ENCODE data around the gene SORT1. TPM values are rescaled to one million over a fixed set of nuclear protein-coding genes. Genes with fewer than 3 reads are reported as not detected.

Gene SORT1
- total and polyA plus RNA-seq, 2 of the 13 experiments (the other 11 are each of a cell fraction or from before 2014, with no cell fraction given) = 32.4 to 93.0 TPM

GRCh38 chr1:109392788-109393616 is 4.7 kb downstream of the SORT1 start (continued):
- TF ChIP-seq TMF1 (CRISPR knock-in tag; IDR thresholded peaks at IDR 0.05; ENCODE audit: low read depth) (no peak), FLYWCH1 (CRISPR knock-in tag; IDR thresholded peaks at IDR 0.05) (no peak), ZNF768 (CRISPR knock-in tag; IDR thresholded peaks at IDR 0.05) (no peak), THRA (CRISPR knock-in tag; IDR thresholded peaks at IDR 0.05; ENCODE audit: borderline replicate concordance) (peak; percentile 63; the same call in 1 of the 2 replicates), TFAP4 (IDR thresholded peaks at IDR 0.05; ENCODE audit: borderline replicate concordance, low read depth) (peak; percentile 89), ZNF414 (CRISPR knock-in tag; IDR thresholded peaks at IDR 0.05) (0 out of 2 replicates have a peak, but pooled peaks have one; percentile 58), ZFP36 (IDR thresholded peaks at IDR 0.05; ENCODE audit: borderline replicate concordance, low read depth, low read length, partially characterized antibody) (no peak), ZNF772 (CRISPR knock-in tag; IDR thresholded peaks at IDR 0.05) (peak; percentile 91), GLMP (CRISPR knock-in tag; IDR thresholded peaks at IDR 0.05; ENCODE audit: borderline replicate concordance) (no peak), ESRRA (CRISPR knock-in tag; IDR thresholded peaks at IDR 0.05; ENCODE audit: low read depth) (peak; percentile 33; the same call in 1 of the 2 replicates), NR2C2 (CRISPR knock-in tag; IDR thresholded peaks at IDR 0.05; ENCODE audit: borderline replicate concordance) (peak; percentile 97), ZNF232 (CRISPR knock-in tag; IDR thresholded peaks at IDR 0.05; ENCODE audit: borderline replicate concordance) (peak; percentile 52; the same call in 1 of the 2 replicates), MYNN (CRISPR knock-in tag; IDR thresholded peaks at IDR 0.05; ENCODE audit: low read depth) (no peak), KLF13 (CRISPR knock-in tag; IDR thresholded peaks at IDR 0.05) (no peak), ZNF891 (CRISPR knock-in tag; IDR thresholded peaks at IDR 0.05) (no peak), ZNF589 (CRISPR knock-in tag; conservative IDR thresholded peaks at IDR 0.05) (peak; percentile 73; the same call in 1 of the 2 replicates)
- TF ChIP-seq, protein P1, sequence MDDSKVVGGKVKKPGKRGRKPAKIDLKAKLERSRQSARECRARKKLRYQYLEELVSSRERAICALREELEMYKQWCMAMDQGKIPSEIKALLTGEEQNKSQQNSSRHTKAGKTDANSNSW (CRISPR knock-in tag; IDR thresholded peaks at IDR 0.05; ENCODE audit: borderline replicate concordance) = no peak
- TF ChIP-seq, protein P2, sequence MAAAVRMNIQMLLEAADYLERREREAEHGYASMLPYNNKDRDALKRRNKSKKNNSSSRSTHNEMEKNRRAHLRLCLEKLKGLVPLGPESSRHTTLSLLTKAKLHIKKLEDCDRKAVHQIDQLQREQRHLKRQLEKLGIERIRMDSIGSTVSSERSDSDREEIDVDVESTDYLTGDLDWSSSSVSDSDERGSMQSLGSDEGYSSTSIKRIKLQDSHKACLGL (CRISPR knock-in tag; IDR thresholded peaks at IDR 0.05) = no peak
- TF ChIP-seq, protein P3, sequence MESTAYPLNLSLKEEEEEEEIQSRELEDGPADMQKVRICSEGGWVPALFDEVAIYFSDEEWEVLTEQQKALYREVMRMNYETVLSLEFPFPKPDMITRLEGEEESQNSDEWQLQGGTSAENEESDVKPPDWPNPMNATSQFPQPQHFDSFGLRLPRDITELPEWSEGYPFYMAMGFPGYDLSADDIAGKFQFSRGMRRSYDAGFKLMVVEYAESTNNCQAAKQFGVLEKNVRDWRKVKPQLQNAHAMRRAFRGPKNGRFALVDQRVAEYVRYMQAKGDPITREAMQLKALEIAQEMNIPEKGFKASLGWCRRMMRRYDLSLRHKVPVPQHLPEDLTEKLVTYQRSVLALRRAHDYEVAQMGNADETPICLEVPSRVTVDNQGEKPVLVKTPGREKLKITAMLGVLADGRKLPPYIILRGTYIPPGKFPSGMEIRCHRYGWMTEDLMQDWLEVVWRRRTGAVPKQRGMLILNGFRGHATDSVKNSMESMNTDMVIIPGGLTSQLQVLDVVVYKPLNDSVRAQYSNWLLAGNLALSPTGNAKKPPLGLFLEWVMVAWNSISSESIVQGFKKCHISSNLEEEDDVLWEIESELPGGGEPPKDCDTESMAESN (CRISPR knock-in tag; conservative IDR thresholded peaks at IDR 0.05) = peak; percentile 75; the same call in 1 of the 2 replicates
- TF ChIP-seq, protein P4, sequence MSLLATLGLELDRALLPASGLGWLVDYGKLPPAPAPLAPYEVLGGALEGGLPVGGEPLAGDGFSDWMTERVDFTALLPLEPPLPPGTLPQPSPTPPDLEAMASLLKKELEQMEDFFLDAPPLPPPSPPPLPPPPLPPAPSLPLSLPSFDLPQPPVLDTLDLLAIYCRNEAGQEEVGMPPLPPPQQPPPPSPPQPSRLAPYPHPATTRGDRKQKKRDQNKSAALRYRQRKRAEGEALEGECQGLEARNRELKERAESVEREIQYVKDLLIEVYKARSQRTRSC (CRISPR knock-in tag; IDR thresholded peaks at IDR 0.05; ENCODE audit: low read depth) = no peak
